ENCODE data around the gene TBRG1. TPM values are rescaled to one million over a fixed set of nuclear protein-coding genes. Genes with fewer than 3 reads are reported as not detected.
A peak's percentile ranks its signal among the peaks of the same experiment; 100 is the strongest.

The TBRG1 gene
- total RNA-seq (10 to 100 TPM; 15.0 to 41.4 (median 24.2) TPM), polyA plus RNA-seq (10 to 100 TPM; 20.4 to 27.4 TPM)
- long read RNA-seq, donor 1, full-length matches to known transcripts, result 23 of 59 reads
- long read RNA-seq, donor 1, partial matches to known transcripts, result 6 of 59 reads
- long read RNA-seq, donor 1, other reads (novel, unspliced or antisense), result 30 of 59 reads
- long read RNA-seq, donor 2, full-length matches to known transcripts, result 2 of 2 reads
- long read RNA-seq, donor 2, partial matches to known transcripts, result 0 of 2 reads
- long read RNA-seq, donor 2, other reads (novel, unspliced or antisense), result 0 of 2 reads
- long read RNA-seq, donor 3, full-length matches to known transcripts, result 30 of 57 reads
- long read RNA-seq, donor 3, partial matches to known transcripts, result 9 of 57 reads
- long read RNA-seq, donor 3, other reads (novel, unspliced or antisense), result 18 of 57 reads

GRCh38 chr11:124622531-124623451, at the start of gene TBRG1:
TSS of gene TBRG1 (plus strand) at chr11:124622864. CDS start at chr11:124623084, 220 bp downstream.
- DNase-seq, result peak; percentile 87 to 90 (median 87)
- Histone ChIP-seq H3K36me3 (no peaks in the 10 kb centered on the region), H3K27me3 (no peaks in the 10 kb centered on the region), H3K4me3 (peak within 1 kb of the TSS; percentile 94), H3K9me3 (no peaks in the 10 kb centered on the region), H3K4me1 (ENCODE audit: insufficient read depth) (no peaks in the 10 kb centered on the region), H3K27ac (peak within 1 kb of the TSS; percentile 65 to 87)
- peak; percentile 85 for TF ChIP-seq POLR2A (IDR thresholded peaks at IDR 0.05)
- TF ChIP-seq EP300 (IDR thresholded peaks at IDR 0.05), result no peak
- intact Hi-C loops (cut with DNase I), result no loop called here
- WGBS, 3 donors, result 0% methylated on average over 44 to 57 of the region's 57 CpGs

- TF ChIP-seq EP300 (IDR thresholded peaks at IDR 0.05) (no peak), CTCF (IDR thresholded peaks at IDR 0.05) (no peak), POLR2A (IDR thresholded peaks at IDR 0.05) (no peak)
- H3K27me3 ChIP-seq, result no peaks in the 10 kb centered on the region
- DNase-seq, result no peak
- H3K4me3 ChIP-seq, result no peak overlapping the region
- H3K27ac ChIP-seq, result no peak overlapping the region
- H3K4me1 ChIP-seq (ENCODE audit: insufficient read depth), result no peaks in the 10 kb centered on the region
- intact Hi-C loops (cut with DNase I), result loop anchor here in 1 of 4 donors (10.0 kb wide), 1 partner anchor 503 kb away; no protein-coding TSS in a partner anchor
- H3K36me3 ChIP-seq, result no peaks in the 10 kb centered on the region
- H3K9me3 ChIP-seq, result no peaks in the 10 kb centered on the region
- 39 to 49% (median 44%) methylated on average over 6 of the region's 6 CpGs for WGBS, 3 donors
Observed at GRCh38 chr11:124577716-124578427, 44.8 kb upstream of the TBRG1 start.

- intact Hi-C loops (cut with DNase I), result loop anchor here in 1 of 4 donors (10.0 kb wide), 1 partner anchor 504 kb away; no protein-coding TSS in a partner anchor
- H3K9me3 ChIP-seq, result no peaks in the 10 kb centered on the region
- 52 to 61% (median 55%) methylated on average over 4 of the region's 4 CpGs for WGBS, 3 donors
- no peaks in the 10 kb centered on the region for H3K36me3 ChIP-seq
- DNase-seq, result no peak
- no peaks in the 10 kb centered on the region for H3K4me1 ChIP-seq (ENCODE audit: insufficient read depth)
- no peak for TF ChIP-seq CTCF (IDR thresholded peaks at IDR 0.05)
- TF ChIP-seq POLR2A (IDR thresholded peaks at IDR 0.05), result no peak
- TF ChIP-seq EP300 (IDR thresholded peaks at IDR 0.05), result no peak
- H3K4me3 ChIP-seq, result no peak overlapping the region
- H3K27me3 ChIP-seq, result no peaks in the 10 kb centered on the region
- H3K27ac ChIP-seq, result no peak overlapping the region
Observed at GRCh38 chr11:124578761-124579160, 43.9 kb upstream of the TBRG1 start.

- no peaks in the 10 kb centered on the region for H3K27me3 ChIP-seq
- intact Hi-C loops (cut with DNase I), result loop anchor here in 1 of 4 donors (10.0 kb wide), 1 partner anchor 507 kb away; no protein-coding TSS in a partner anchor
- WGBS, 3 donors, result 53 to 59% (median 56%) methylated on average over 6 of the region's 6 CpGs
Observed at GRCh38 chr11:124581817-124582216, 40.8 kb upstream of the TBRG1 start.

More at GRCh38 chr11:124581817-124582216, 40.8 kb upstream of the TBRG1 start:
- no peaks in the 10 kb centered on the region for H3K9me3 ChIP-seq
- DNase-seq, result no peak
- H3K4me1 ChIP-seq (ENCODE audit: insufficient read depth), result no peaks in the 10 kb centered on the region
- H3K36me3 ChIP-seq, result no peaks in the 10 kb centered on the region
- no peak overlapping the region for H3K4me3 ChIP-seq
- no peak overlapping the region for H3K27ac ChIP-seq
- no peak for TF ChIP-seq CTCF (IDR thresholded peaks at IDR 0.05)
- no peak for TF ChIP-seq EP300 (IDR thresholded peaks at IDR 0.05)
- TF ChIP-seq POLR2A (IDR thresholded peaks at IDR 0.05), result no peak

Data from ovary (tissue), 10 donors.